Activated CD4-positive, alpha-beta T cell treated with anti-CD3 and anti-CD28 coated beads, Interleukin-2, amount 50 U/mL, for 48 hours (primary cell): ENCODE data around the gene GPR158.

ENCODE experiments used
- DNase-seq, 2 experiments: peaks; one replicate each; pipeline ENCODE4 v3.0.0-alpha.2; 2020

GPR158 gene

DNA sequence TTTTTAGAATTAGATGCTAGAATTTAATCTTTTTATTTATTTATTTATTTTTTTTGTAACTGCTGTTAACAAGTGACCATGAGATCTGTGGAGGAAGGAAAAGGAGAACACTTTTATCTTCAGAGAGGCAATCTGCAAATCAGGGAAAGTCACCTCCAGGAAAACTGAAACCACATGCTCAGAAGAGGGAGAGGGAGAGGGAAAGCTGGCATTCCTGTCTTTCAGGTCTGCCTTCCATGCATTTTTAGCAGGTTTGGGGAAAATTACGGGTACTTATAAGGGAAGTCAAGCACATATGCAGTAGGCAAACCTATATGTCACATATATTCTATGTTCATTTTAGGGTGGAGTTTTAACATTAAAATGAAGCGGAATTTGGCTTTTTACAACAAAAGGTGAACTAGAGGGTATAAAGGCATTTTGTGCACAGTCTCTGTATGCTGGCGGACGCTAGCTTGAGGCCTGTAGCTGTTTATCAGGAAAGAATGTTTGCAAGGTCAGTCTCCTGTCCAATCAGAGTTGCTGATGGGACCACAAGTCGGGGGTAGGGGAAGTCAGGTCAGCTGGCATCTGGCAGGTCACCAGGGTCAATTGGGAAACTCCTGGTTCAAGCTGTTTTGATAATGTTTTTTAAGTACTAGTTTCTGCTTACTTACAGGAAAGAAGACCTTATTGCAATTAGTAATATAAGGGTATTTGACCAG is 333.5 kb downstream of the GPR158 start:
- no peak for DNase-seq

DNA sequence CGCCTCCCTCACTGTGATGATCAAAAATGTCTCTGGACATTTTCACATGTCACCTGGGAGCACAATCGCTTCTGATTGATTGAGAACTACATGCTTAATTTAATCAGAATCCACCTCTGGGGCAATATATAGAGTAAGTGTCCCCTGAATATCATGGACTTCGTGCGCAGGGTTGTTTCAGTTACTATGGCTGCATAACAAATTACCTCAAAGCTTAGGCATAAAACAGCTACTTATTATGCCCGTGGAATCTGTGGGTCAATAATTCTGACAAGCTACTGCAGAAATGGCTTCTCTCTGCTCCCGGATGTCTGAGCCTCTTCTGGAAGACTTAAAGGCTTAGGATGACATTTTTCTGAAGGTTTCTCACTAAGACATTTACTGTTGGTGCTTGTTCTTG is 334.4 kb downstream of the GPR158 start:
- DNase-seq = no peak

DNA sequence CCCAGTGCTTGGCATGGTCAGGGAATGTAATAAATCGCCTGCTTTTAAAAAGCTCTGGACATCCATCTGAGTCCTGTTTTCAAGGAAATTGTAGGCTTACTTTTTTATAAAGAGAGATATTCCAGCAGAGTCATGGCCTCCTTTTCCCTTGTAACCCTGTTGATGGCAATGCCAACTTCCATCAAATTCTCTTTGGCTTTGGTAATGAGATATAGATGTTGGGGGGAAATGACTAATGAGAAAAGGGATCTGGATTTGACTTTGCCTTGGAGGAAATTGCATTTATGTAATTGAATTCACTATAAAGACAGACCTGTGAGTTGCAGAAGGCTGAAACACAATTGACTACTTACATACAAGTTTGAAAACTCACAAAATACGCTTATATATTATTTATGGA is 347.5 kb downstream of the GPR158 start:
- DNase-seq = no peak

DNA sequence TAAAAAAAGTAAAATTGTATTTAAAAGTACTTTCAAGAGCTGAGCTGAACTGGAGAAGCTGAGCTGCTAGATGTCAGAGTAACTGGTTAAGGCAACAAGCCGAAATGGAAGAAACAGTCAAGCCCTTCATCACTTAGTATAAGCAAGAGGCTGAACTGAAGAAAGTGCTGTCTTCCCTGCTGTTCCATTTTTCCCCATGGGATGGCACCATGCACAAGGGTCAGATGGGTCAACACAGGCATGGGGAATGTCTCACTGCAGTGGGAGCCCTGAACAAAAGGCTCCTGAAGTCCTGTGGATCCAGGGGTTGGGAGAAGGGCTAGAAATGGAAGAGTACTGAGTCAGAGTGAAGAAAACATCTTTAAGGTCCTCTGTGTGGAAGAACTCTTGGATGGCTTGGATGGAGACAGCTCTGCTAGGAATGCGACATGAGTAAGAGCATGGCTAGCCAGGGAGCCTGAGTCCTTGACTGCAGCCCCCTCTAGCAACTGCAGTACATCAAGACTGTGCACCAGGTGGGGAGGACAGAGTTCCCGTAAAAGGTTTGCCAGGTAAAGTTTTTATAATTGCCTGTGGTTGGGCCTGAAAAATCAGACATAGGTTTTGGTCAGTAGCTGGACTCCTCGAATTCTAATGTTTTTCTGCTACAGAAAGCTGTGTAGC is 348.3 kb downstream of the GPR158 start:
- no peak for DNase-seq

DNA sequence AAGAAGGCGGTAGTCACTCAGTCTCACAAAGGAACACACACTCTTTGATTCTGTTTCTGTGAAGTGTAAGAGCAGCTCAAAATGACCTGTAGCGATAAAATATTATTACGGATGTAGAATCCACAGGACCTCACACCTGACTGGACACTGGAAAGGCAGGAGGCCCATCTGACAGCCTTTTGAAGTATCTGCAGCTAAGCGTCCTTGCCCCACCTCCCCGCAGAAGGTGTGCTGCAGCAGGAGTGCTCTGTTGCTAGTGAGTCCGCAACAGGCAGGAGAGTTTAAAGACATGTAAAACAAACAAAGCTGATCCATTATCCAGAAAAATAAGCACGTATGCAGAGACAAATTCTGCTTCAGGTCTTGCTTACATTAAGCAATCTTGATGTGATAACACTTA is 355.5 kb downstream of the GPR158 start:
- DNase-seq = no peak

DNA sequence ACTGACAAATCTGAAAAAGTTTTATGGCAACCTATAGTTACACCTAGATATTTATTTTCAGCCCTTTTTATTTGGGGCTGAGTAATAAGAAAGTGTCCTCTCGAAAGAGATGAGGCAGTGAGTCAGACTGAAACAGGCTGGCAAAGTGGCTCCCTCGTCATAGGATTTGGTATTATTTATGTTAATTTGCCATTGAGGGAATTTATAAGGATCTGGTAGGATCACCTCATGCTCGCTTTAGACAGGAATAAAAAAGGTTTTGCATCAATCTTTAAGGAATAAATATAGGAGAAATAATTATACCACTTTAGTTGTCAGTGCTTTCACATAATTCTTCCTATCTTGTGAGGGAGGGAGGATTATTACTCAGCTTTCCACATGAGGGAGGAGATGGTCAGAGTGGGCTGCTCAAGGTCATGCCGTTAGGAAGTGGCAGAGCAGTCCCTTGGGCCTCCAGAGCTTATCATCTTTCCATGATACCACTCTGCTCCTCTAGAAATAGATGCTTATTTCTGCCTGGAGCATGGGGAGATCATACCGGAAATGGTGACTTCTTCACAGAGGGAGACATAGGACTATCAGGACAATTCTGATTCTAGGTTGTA is 356.8 kb downstream of the GPR158 start:
- DNase-seq = no peak

DNA sequence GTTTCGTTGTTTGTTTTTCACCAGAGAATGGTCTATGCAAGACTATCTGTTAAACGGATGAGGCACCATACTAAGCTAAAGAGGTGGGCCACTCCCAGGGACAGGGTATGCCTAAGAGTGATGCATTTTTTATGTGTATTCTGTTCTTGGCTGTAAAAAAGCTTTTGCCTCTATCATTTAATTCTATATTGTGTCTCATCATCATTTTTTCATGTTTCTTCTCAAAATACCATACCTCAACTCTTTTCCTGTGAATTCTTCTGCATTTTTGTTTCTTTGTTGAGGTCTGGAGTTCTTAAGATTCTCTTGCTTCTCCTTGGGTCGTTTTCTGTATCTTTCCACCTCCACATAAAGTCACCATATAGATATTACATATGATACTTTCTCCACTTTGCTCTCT is 357.4 kb downstream of the GPR158 start:
- DNase-seq = no peak

DNA sequence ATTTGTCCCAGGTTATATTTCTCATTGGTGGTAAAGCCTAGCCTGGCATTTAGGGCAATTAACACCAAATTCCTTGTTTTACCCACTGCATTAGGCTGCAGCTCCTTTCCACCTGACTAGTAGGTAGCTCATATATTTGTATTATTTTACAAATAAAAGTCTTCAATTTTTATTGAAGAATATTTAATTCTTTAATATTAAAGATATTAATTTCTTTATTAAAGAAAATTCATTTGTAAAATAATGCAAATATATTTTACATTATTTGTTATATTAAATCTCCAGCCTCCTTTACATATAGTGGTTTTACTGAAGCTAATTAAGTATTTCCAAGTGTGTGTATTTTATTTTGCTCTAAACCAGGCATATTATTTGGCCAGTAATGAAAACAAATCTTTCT is 361.2 kb downstream of the GPR158 start:
- no peak for DNase-seq

DNA sequence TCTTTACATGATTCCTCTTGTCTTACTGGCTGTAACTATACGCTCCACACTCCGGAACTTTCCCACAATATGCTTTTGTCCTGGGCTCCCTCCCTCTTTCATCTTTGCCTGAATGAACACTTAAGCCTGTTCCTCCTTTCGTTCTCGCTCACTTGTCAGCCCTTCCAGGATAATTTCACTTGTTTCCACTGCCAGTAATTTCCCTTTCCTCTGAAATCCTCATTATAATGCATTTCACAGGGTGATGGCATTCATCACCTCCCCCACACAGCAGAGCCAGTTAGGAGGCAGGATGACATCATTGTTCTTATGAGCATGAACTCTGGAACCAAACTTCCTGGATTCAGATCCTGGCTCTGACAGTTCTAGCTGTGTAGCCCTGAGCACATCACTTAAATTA is 372.6 kb downstream of the GPR158 start:
- DNase-seq = no peak

DNA sequence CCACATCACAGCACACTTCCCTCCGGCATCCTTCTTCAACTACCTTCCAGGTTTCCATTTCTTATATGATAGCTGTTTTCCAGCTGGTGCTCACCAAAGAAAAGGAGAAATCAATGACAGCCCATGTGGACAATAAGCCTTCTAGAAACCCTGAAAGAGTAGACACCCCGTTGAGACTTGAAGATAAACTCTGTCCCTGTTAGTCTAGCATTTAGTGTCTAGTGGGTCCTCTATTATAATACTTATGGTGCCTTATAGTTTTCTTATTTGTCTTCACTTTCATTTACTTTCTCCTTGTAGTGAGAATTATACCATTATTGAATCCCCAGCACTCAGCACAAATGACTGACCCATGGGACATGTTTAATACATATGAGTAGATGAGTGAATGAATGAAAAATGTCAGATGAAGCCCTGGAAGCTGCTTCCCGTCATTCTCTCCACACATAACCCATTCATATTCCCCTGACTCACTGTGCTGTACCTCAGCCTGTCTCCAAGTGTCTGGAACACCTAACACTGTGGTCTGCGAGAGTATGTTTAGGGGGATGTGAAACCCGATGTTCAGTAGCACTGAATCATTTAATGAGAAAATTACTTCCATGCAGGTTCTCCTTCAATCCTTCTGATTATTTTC is 377.6 kb downstream of the GPR158 start:
- DNase-seq = no peak

DNA sequence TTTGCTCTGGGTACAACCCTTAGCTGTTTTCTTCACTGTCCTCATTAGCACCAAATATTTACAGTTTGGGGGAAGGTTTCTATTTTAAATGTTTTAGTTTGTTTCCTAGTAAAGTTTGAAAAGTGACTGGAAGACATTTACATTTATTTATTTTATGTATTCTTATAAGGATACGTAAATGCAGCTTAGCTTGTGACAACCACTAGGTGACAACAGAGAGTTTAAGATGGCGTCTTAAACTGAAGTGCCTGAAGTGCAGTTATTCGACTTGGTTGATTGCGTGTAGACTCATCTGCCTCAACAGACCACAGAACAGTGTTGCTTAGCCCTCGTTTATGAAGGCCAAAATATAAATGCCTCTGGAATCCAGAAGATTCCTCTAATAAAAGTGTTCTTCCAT is 381.1 kb downstream of the GPR158 start:
- no peak for DNase-seq

DNA sequence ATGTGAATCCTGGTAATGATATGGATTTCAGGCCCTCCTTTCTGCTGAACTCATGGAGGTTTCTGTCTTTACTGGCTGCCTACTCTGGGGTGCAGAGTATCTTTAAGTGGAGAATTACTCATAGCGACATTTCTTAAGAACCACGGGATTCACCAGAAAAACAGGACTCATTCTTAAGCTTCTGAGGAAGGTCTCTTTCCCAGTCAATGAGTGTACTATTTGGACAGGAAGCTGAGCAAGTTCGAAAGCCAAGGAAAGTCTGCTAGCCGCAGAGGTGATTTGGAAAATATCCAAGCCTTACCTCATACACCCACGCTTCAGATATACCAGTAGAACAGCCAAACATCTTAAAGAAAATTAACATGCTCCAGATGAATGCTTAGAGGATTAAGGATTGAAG is 381.7 kb downstream of the GPR158 start:
- no peak for DNase-seq

DNA sequence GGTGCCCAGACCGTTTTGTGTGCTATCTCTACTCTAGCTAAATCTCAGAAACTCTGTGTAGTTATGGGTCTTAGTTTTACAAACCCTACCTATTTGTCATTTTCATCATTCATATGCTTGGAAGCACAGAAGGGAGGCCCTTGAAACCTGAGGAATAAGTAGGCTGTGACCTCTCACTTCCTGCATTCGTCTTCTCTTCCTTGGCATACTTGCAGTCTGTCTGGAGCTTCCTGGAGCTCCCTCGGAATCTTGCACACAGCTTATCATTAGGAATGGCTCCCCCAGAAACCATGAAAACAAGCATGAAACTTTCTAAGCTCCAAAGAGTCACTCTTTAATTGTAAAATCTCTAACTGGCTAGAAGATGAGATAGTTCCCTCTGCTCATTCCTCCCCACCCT is 382.3 kb downstream of the GPR158 start:
- DNase-seq = no peak

DNA sequence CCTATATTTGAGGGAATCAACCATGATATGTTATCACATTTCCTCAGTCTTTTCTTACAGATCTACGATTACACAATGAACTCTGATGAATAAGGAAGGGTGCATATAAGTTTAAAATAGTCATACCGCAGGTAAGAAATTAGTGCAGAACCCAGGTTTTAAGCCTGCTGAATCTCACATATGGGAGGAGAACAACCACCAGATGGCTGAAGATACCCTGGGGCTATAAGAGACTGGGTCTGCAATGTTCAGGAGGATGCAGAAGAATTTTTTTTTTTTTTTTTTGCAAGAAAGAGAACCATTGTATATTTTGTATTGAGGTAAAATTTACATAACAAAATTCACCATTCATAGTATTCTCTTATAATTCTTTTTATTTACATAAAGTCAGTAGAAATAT is 387.0 kb downstream of the GPR158 start:
- no peak for DNase-seq

DNA sequence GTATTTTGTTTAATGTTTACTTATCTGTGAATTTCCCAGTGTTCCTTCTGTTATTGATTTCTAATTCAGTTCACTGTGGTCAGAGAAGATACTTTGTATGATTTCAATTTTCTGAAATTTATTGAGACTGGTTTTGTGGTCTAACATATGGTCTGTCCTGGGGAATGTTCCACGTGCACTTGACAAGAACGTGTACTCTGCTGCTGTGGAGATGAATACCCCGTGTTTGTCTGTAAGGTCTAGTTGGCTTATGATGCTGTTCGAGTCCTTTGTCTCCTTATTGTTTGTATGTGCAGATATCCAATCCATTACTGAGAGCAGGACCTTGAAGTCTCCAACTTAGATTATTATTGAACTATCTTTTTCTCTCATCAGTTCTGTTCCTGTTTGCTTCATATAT is 387.7 kb downstream of the GPR158 start:
- DNase-seq = no peak

DNA sequence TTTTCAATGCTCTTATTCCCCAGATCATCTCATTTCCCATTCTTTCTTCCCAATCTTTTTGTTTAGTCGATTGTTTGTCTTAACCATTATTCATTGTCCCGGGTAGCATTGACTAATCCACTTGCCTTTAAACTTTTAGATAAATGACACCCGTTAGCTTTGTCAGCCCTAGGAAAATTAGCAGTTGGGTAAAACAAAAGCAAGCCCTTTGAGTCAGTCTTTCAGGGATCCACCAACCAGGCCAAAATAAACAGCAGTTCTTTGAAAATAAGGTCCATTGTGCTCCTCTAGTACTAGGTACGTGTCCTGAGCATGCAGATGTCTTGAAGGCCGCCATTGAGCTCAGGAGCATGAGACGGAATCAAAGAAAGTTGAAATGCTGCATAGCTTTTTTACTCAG is 389.6 kb downstream of the GPR158 start:
- DNase-seq = no peak

DNA sequence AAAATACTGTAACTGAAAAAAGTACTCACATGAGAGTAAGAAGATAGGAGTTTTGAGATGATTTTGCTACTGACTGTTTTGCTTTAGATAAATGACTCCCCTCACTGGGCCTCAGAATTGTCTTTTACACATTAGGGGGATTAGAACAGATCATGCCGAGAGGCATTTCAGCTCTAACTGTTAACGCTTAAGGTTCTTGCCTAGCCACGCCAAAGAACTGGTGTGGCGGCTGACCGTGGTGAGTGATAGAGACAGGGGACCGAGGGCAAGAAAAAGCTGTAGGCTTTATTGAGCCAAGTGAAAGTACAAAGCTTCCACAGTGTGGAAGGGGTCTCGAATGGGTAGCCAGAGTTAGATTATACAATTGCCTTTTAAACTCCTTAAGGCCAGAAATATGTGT is 390.8 kb downstream of the GPR158 start:
- DNase-seq = no peak

DNA sequence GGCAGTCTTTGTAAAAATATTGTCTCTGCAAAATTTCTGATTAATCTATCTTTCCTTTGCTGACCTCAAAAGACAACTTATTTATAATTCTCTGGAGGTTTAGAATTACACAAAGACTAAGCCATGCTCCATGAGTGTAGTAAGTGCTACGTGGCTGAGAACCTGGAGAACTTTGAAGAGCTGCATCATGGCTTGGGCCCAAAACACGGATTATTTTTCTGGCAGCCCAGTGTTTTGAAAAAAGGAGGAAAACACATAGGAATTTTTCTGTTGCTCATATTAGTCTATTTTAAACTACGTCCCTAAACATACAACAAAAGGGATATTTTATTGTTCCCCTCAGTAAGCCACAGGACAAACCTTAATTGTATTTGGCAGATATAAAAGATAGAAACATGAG is 398.5 kb downstream of the GPR158 start:
- no peak for DNase-seq

DNA sequence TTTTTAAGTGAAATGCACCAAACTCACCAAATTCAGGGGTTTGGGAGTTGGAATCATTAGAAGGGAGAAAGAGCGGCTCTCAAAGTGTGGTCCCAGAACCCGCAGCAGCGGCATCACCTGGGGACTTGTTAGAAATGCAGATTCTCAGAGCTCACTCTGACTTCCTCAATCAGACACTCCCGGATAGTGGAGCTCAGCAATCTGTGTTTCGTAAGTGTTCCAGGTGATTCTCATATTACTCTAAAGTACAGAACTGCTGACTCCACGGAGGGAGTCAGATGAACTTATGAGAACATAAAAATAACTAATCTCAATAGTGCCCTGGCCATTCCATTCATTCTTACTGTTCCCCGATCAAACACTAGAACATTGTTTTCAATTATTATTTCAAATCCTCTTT is 400.5 kb downstream of the GPR158 start:
- no peak for DNase-seq

DNA sequence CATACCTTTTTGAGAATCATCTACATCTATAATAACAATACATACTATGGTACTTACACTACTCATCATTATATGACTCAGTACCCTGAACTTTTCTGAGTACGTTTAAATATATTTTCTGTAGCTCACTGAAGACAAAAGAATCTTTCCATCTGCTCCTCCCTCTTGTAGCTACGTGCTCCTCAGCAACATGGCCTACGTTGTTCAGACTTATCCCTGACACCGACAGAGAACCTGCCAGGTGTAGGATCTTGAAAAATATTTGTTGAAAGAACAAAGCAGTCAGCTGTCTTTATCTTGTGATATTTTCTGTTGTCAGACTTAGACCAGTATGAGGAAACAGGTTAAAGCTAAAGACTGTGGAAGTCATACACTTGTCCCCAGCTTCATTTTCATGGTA is 403.3 kb downstream of the GPR158 start:
- no peak for DNase-seq

DNA sequence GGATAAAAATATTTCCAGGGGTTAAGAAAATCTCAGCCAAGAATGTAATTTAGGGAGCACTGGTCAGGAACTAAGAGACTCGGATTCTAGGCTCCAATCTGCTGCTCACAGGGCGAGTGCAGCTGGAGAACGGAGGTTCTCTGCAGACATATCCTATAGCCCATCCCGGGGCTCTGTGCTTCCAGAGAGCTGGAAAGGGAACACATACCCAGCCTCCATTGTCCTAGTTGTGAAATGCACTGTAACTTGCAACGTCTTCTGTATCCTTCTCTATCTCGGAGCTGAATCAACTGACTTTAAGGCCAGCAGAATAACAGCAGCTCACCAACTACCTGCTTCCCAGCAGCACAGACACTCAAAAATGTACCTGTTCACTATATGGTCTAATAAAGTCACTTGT is 408.2 kb downstream of the GPR158 start:
- DNase-seq = no peak

DNA sequence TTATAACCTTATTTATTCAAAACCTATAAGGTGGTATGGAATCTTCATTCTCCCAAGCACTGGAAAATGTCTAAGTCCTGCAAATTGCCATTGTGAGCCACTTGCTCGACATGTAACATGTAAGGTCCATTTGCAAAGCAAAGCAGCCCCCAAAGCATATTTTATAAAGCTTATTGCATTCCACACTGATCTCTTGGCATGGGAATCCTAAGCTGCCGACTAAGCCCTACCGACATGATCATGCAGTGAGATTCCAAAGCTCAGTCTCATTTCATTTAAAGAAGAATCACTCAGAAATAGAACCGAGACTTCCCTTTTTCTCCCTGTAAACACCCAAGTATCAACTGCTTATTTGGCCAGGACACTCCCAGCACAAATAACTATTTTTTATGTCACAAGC is 425.9 kb downstream of the GPR158 start:
- DNase-seq = no peak

DNA sequence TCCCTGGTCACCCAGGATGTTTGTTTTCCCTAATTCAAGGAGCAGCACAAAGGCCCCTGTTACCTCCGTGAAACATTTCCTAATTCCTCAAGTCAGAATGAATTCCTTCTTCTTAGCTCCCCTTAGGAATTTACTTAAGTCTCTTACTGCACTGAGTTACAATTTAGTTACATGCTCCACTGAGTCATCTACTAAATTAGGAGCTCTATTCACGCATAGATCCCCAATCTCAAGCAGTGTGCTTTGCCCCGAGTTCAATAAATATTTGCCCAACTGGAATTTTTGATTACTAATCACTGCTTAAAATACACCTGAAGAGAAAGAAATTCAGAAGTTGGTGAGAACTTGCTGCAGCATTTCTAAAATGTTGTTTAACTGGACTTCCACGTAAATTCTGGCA is 429.8 kb downstream of the GPR158 start:
- no peak for DNase-seq

DNA sequence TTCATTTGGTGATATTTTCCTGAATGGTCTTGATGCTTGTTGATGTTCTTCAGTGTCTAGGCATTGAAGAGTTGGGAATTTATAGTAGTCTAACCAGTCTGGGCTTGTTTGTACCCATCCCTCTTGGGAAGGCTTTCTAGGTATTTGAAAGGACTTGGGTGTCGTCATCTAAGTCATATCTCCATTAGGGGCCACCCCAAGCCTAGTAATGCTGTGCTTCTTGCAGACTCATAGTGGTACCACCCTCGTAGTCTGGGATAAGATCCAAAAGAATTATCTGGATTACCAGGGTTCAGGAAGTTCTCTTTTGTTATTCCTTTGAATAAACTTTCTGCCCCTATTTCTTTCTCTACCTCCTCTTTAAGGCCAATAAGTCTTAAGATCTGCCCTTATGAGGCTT is 439.9 kb downstream of the GPR158 start:
- no peak for DNase-seq
